SU-DHL-6 (cell line): ENCODE measurements around the gene CDK3.

Experiments
- H2AFZ ChIP-seq: fragments of 200-600 bp; sonication (generic); 2 replicates; pipeline ENCODE4 v1.6.1; 2014; ENCODE audit warnings: low read depth, mild to moderate bottlenecking, moderate library complexity, mixed read lengths, antibody characterized with exemption, low read length; ENCODE audit not compliant: severe bottlenecking
- H3F3A ChIP-seq: fragments of 200-600 bp; shearing (Covaris generic); 2 replicates; pipeline ENCODE4 v1.6.0; 2016; ENCODE audit warnings: antibody characterized with exemption, mild to moderate bottlenecking; ENCODE audit not compliant: insufficient read depth
- H3K27ac ChIP-seq: fragments of 200-600 bp; sonication (generic); 2 replicates; pipeline ENCODE4 v1.5.1; 2016; ENCODE audit warnings: low read depth, mild to moderate bottlenecking, low read length, moderate library complexity, mixed read lengths
- H3K27me3 ChIP-seq: fragments of 200-600 bp; sonication (generic), shearing (Covaris generic); 2 replicates; pipeline ENCODE4 v1.6.0; 2014; ENCODE audit warnings: mild to moderate bottlenecking, low read length
- H3K36me3 ChIP-seq: fragments of 200-600 bp; sonication (generic); 2 replicates; pipeline ENCODE4 v1.6.1; 2014; ENCODE audit warnings: mild to moderate bottlenecking, low read length, mixed read lengths
- H3K4me2 ChIP-seq: fragments of 300-600, 200-600 bp; shearing (Covaris generic), sonication (generic); 2 replicates; pipeline ENCODE4 v1.6.0; 2014; ENCODE audit warnings: low read length, low read depth, mild to moderate bottlenecking; ENCODE audit not compliant: poor library complexity, severe bottlenecking
- H3K4me3 ChIP-seq: fragments of 200-600 bp; sonication (generic); 2 replicates; pipeline ENCODE4 v1.5.1; 2014; ENCODE audit warnings: antibody characterized with exemption, low read length, mild to moderate bottlenecking, mixed read lengths; ENCODE audit not compliant: insufficient read depth, poor library complexity, severe bottlenecking
- H3K79me2 ChIP-seq: fragments of 200-600 bp; sonication (generic); 2 replicates; pipeline ENCODE4 v1.6.1; 2014; ENCODE audit warnings: mild to moderate bottlenecking, low read length, moderate library complexity; ENCODE audit not compliant: insufficient read depth
- H3K9ac ChIP-seq: fragments of 200-600 bp; sonication (generic); 2 replicates; pipeline ENCODE4 v1.7.0; 2014; ENCODE audit warnings: mild to moderate bottlenecking, low read length
- H3K9me2 ChIP-seq: fragments of 200-600 bp; sonication (generic); replicated peaks from 2 replicates; pipeline ENCODE4 v1.6.1; 2014; ENCODE audit warnings: low read length; ENCODE audit not compliant: insufficient read depth
- H3K9me3 ChIP-seq: fragments of 200-600 bp; sonication (generic); 2 replicates; pipeline ENCODE4 v1.6.1; 2014; ENCODE audit warnings: low read length, mixed read lengths; ENCODE audit not compliant: insufficient read depth
- H4K20me1 ChIP-seq: fragments of 200-600 bp; sonication (generic); 2 replicates; pipeline ENCODE4 v1.6.1; 2014; ENCODE audit warnings: low read depth, mild to moderate bottlenecking, antibody characterized with exemption, low read length, moderate library complexity, mixed read lengths
- EZH2phosphoT487 ChIP-seq: fragments of 200-600 bp; sonication (generic), shearing (Covaris generic); conservative IDR thresholded peaks from 2 replicates; pipeline ENCODE4 v1.6.1; 2018; ENCODE audit warnings: mild to moderate bottlenecking, antibody characterized with exemption, low read length, moderate library complexity, mixed read lengths
- TF ChIP-seq, protein P1 (sequence below): fragments of 200-600 bp; sonication (generic); IDR thresholded peaks from one replicate; pipeline ENCODE4 v1.5.1; 2017; ENCODE audit warnings: antibody characterized with exemption, mild to moderate bottlenecking, low read length, moderate library complexity; ENCODE audit not compliant: insufficient read depth, poor library complexity, severe bottlenecking

CDK3 gene

DNA sequence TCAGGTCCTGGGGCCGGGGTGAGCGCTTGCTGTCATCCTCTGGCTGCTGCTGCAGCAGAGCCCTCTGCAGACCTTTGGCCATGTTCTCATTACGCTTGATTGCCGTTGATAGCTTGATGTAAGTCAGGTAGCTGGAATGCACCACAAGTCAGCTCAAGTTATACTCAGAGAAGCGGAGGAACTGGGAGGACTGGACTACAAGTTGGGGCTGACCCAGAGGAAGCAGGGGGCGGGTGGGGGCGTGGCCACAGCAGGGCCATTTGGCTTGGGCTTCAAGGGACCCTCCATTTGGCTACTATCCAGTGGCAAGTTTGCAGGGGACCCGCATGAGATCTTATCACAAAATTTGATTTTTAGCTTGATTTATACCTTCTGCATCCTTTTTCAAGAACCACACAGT, 45.4 kb downstream of the CDK3 start:
- Histone ChIP-seq H3K4me2 (no peak overlapping the region), H3K79me2 (no peaks in the 10 kb centered on the region), H3K27me3 (no peaks in the 10 kb centered on the region), H3K4me3 (no peak overlapping the region), H3K9ac (no peak overlapping the region), H2AFZ (no peak overlapping the region), H3K27ac (no peak overlapping the region), H4K20me1 (no peaks in the 10 kb centered on the region), H3K9me2 (no peaks in the 10 kb centered on the region), H3F3A (no peaks in the 10 kb centered on the region), H3K36me3 (peaks cover 20% of the 10 kb centered on the region; the same call in 1 of the 2 replicates), H3K9me3 (no peaks in the 10 kb centered on the region)
- no peak for TF ChIP-seq EZH2phosphoT487
- TF ChIP-seq, protein P1, sequence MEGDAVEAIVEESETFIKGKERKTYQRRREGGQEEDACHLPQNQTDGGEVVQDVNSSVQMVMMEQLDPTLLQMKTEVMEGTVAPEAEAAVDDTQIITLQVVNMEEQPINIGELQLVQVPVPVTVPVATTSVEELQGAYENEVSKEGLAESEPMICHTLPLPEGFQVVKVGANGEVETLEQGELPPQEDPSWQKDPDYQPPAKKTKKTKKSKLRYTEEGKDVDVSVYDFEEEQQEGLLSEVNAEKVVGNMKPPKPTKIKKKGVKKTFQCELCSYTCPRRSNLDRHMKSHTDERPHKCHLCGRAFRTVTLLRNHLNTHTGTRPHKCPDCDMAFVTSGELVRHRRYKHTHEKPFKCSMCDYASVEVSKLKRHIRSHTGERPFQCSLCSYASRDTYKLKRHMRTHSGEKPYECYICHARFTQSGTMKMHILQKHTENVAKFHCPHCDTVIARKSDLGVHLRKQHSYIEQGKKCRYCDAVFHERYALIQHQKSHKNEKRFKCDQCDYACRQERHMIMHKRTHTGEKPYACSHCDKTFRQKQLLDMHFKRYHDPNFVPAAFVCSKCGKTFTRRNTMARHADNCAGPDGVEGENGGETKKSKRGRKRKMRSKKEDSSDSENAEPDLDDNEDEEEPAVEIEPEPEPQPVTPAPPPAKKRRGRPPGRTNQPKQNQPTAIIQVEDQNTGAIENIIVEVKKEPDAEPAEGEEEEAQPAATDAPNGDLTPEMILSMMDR: no peak

DNA sequence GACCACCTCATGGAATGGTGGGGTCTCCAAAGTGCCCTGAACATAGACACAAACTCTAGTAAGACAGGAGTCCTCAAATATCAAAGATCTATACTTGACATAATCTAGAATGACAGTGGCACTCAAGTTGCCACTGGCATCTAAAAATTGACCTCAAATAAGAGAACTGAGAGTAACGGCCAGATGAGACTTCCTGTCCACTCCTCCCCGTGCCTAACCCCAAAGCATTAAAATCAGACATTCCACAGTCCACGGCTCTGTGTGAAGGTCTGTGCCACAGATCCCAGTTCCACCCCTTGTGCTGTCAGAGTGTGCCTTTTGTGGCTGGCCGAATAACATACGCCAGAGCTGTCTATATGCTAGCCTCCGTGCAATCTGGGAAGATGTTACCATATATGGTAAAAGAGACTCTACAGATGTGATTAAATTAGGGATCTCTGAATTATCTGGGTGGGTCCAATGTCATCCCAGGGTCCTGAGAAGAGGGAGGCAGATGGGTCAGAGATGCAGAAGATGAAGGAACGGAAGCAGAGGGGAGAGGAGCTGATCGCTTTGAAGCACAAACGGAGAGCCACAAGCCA, 47.5 kb downstream of the CDK3 start:
- Histone ChIP-seq H4K20me1 (no peaks in the 10 kb centered on the region), H3K27ac (no peak overlapping the region), H3K9ac (no peak overlapping the region), H3K4me2 (no peak overlapping the region), H3K9me3 (no peaks in the 10 kb centered on the region), H3K9me2 (no peaks in the 10 kb centered on the region), H2AFZ (no peak overlapping the region), H3K27me3 (no peaks in the 10 kb centered on the region), H3K79me2 (no peaks in the 10 kb centered on the region), H3F3A (no peaks in the 10 kb centered on the region), H3K4me3 (no peak overlapping the region), H3K36me3 (peaks cover 24% of the 10 kb centered on the region; the same call in 1 of the 2 replicates)
- TF ChIP-seq, protein P1: no peak
- TF ChIP-seq EZH2phosphoT487: no peak

DNA sequence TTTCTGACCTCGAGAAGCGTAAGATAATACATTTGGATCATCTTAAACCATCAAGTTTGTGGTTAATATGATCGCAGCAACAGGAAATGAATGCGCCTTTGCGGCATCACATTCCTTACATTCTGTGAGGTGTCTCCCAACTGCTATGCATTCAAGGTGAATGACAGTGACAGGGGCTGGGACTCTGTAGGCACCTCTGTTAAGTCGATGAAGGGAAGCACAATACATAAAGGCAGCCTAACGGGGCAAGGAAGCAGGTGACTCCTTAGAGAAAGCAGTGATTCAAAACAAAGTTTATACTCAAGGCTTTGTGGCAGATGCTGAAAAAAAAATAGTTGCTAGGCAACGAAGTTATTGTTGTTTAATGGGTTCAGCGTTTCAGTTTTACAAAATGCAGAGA, 48.1 kb downstream of the CDK3 start:
- Histone ChIP-seq H3K36me3 (peaks cover 24% of the 10 kb centered on the region; the same call in 1 of the 2 replicates), H3F3A (no peaks in the 10 kb centered on the region), H3K27ac (no peak overlapping the region), H2AFZ (no peak overlapping the region), H3K9ac (no peak overlapping the region), H3K4me3 (no peak overlapping the region), H3K4me2 (no peak overlapping the region), H3K27me3 (no peaks in the 10 kb centered on the region), H4K20me1 (no peaks in the 10 kb centered on the region), H3K79me2 (no peaks in the 10 kb centered on the region), H3K9me2 (no peaks in the 10 kb centered on the region), H3K9me3 (no peaks in the 10 kb centered on the region)
- TF ChIP-seq EZH2phosphoT487: no peak
- TF ChIP-seq, protein P1: no peak
